ENCODE results near the gene ORM1.

DNA sequence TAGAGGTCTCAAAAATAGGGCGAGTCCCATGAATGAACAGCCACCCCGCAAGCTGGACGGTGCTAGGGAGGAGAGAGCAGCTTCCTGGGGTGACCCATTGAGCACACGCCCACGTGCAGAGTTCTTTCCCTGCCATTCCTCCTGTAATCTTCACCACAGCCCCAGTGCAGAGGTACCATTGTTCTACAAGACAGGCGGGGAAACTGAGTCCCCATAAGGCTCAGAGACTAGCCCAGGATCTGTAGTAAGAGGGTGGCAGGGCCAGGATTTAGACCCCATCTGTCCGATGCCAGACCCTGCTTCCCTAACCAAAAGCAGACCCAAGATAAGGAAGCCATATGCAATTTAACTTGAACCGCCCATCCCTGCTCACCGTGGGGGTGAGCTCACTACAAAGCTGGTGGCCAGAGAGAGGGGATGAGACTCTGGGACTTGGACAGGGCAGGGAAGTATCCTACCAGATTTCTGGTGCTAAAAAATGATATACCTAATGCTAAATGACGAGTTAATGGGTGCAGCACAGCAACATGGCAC lies 36.7 kb upstream of the ORM1 start:
- TF ChIP-seq EZH2 (IDR thresholded peaks at IDR 0.05; ENCODE audit: low read length, missing control alignments) = no peak
- TF ChIP-seq, protein P1, sequence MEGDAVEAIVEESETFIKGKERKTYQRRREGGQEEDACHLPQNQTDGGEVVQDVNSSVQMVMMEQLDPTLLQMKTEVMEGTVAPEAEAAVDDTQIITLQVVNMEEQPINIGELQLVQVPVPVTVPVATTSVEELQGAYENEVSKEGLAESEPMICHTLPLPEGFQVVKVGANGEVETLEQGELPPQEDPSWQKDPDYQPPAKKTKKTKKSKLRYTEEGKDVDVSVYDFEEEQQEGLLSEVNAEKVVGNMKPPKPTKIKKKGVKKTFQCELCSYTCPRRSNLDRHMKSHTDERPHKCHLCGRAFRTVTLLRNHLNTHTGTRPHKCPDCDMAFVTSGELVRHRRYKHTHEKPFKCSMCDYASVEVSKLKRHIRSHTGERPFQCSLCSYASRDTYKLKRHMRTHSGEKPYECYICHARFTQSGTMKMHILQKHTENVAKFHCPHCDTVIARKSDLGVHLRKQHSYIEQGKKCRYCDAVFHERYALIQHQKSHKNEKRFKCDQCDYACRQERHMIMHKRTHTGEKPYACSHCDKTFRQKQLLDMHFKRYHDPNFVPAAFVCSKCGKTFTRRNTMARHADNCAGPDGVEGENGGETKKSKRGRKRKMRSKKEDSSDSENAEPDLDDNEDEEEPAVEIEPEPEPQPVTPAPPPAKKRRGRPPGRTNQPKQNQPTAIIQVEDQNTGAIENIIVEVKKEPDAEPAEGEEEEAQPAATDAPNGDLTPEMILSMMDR (conservative IDR thresholded peaks at IDR 0.05 in 1 of 2, IDR thresholded peaks at IDR 0.05 in 1 of 2; ENCODE audit: low read depth in 1 of 2, low read length in 2 of 2) = no peak
